Endodermal cell (in vitro differentiated cells): ENCODE measurements around the gene UMODL1. TPM values are rescaled to one million over a fixed set of nuclear protein-coding genes. Genes with fewer than 3 reads are reported as not detected.
"Not testable (repeated sequence)": the region's sequence is repeated elsewhere in the genome, so short reads cannot be mapped to it uniquely, and the experiment has no call there.

Source experiments
- DNase-seq: peaks from one replicate; pipeline ENCODE4 v3.0.0-alpha.2; 2017
- H3K27ac ChIP-seq: 2 replicates; pipeline ENCODE4 v1.5.1; 2013; ENCODE audit warnings: mild to moderate bottlenecking, low read depth, low read length, moderate library complexity
- H3K27me3 ChIP-seq: 2 replicates; pipeline ENCODE4 v1.6.1; 2013; ENCODE audit warnings: mild to moderate bottlenecking, low read length, moderate library complexity; ENCODE audit not compliant: insufficient read depth, control insufficient read depth, poor library complexity, severe bottlenecking
- H3K36me3 ChIP-seq: 2 replicates; pipeline ENCODE4 v1.7.0; 2013; ENCODE audit warnings: mild to moderate bottlenecking, low read length, moderate library complexity; ENCODE audit not compliant: control insufficient read depth, insufficient read depth
- H3K4me1 ChIP-seq: one replicate; pipeline ENCODE4 v1.7.0; 2013; ENCODE audit warnings: low read length; ENCODE audit not compliant: control insufficient read depth, insufficient read depth
- H3K4me3 ChIP-seq: 2 replicates; pipeline ENCODE4 v1.5.1; 2013; ENCODE audit warnings: mild to moderate bottlenecking, low read length, moderate library complexity
- H3K9ac ChIP-seq: 2 replicates; pipeline ENCODE4 v1.6.1; 2013; ENCODE audit warnings: mild to moderate bottlenecking, low read length, moderate library complexity; ENCODE audit not compliant: poor library complexity, severe bottlenecking; ENCODE audit errors: extremely low read depth
- H3K9me3 ChIP-seq: 2 replicates; pipeline ENCODE4 v1.6.1; 2013; ENCODE audit warnings: mild to moderate bottlenecking, low read length, moderate library complexity; ENCODE audit not compliant: control insufficient read depth
- H3K27ac Mint-ChIP-seq: 2 replicates; pipeline ENCODE4 v1.8.0; 2020; ENCODE audit warnings: mixed read lengths
- H3K27me3 Mint-ChIP-seq: 2 replicates; pipeline ENCODE4 v1.8.0; 2021; ENCODE audit warnings: mild to moderate bottlenecking, mixed read lengths; ENCODE audit not compliant: insufficient read depth
- H3K36me3 Mint-ChIP-seq: 2 replicates; pipeline ENCODE4 v1.8.0; 2020; ENCODE audit warnings: low read depth, mixed read lengths
- H3K4me1 Mint-ChIP-seq: 2 replicates; pipeline ENCODE4 v1.8.0; 2020; ENCODE audit warnings: mixed read lengths
- H3K4me3 Mint-ChIP-seq: 2 replicates; pipeline ENCODE4 v1.8.0; 2020; ENCODE audit warnings: mild to moderate bottlenecking, moderate library complexity, mixed read lengths
- H3K9me3 Mint-ChIP-seq: 2 replicates; pipeline ENCODE4 v1.8.0; 2020; ENCODE audit warnings: mild to moderate bottlenecking, mixed read lengths
- CTCF ChIP-seq: fragments of 200-600 bp; sonication (generic); conservative IDR thresholded peaks from 2 replicates; pipeline ENCODE4 v1.5.0; 2021; ENCODE audit warnings: antibody characterized with exemption, mild to moderate bottlenecking
- WGBS, 2 experiments: methylation state at CpG; one replicate each; pipeline versions ENCODE4 v1.1.5 to v1.1.7; 2013; ENCODE audit warnings: missing lambda C conversion rate in 2 of 2, mixed read lengths in 1 of 2; ENCODE audit not compliant: insufficient coverage in 1 of 2, insufficient read length in 1 of 2; 5-methylcytosine and 5-hydroxymethylcytosine counted together
- total RNA-seq, 2 donors: library from RNA; stranded (reverse); fragmentation: NEBNext Ultra II Directional in 1 of 2; extraction: Animal tissue kit (Norgen Biotek cat#: 25700) in 1 of 2; gene quantifications; 2 replicates in 1 of 2; 3 replicates in 1 of 2; pipeline ENCODE4 v1.2.1, GENCODE V29; 2021

The UMODL1 gene
- total RNA-seq, 2 donors from 2014 or later: 0.24 to 0.49 TPM

GRCh38 chr21:42073145-42074099, 2.3 kb downstream of the UMODL1 start:
- Histone ChIP-seq H3K9ac (no peak overlapping the region), H3K4me3 (no peak overlapping the region), H3K27me3 (no peaks in the 10 kb centered on the region), H3K9me3 (peaks cover 5% of the 10 kb centered on the region), H3K36me3 (no peaks in the 10 kb centered on the region), H3K4me1 (peaks cover 9% of the 10 kb centered on the region), H3K27ac (no peak overlapping the region)
- H3K9me3 Mint-ChIP-seq: peaks cover 6% of the 10 kb centered on the region
- peaks cover 25% of the 10 kb centered on the region for H3K4me1 Mint-ChIP-seq
- no peaks in the 10 kb centered on the region for H3K27me3 Mint-ChIP-seq
- no peak overlapping the region for H3K27ac Mint-ChIP-seq
- 94 to 95% methylated on average over 17 to 21 of the region's 21 CpGs for WGBS, 2 experiments
- peaks cover 2% of the 10 kb centered on the region for H3K36me3 Mint-ChIP-seq
- no peak for TF ChIP-seq CTCF
- no peak overlapping the region for H3K4me3 Mint-ChIP-seq
- DNase-seq: no peak

GRCh38 chr21:42075686-42076471, 4.8 kb downstream of the UMODL1 start:
- H3K4me3 Mint-ChIP-seq: no peak overlapping the region
- no peak for DNase-seq
- H3K36me3 Mint-ChIP-seq: peaks cover 2% of the 10 kb centered on the region

GRCh38 chr21:42077685-42078238, 6.6 kb downstream of the UMODL1 start:
- WGBS, 2 experiments: 92 to 95% methylated on average over 3 to 5 of the region's 6 CpGs
- peak overlapping the region; percentile 91 for H3K27ac Mint-ChIP-seq

More at GRCh38 chr21:42075686-42076471, 4.8 kb downstream of the UMODL1 start:
- peaks cover 6% of the 10 kb centered on the region for H3K9me3 Mint-ChIP-seq
- Histone ChIP-seq H3K36me3 (no peaks in the 10 kb centered on the region), H3K4me3 (no peak overlapping the region), H3K27me3 (no peaks in the 10 kb centered on the region), H3K9me3 (peaks cover 5% of the 10 kb centered on the region), H3K4me1 (peaks cover 6% of the 10 kb centered on the region), H3K27ac (no peak overlapping the region), H3K9ac (peak overlapping the region; percentile 47)
- peak overlapping the region; percentile 91 for H3K27ac Mint-ChIP-seq
- WGBS, 2 experiments: 92 to 97% methylated on average over 25 to 35 of the region's 35 CpGs
- H3K27me3 Mint-ChIP-seq: no peaks in the 10 kb centered on the region
- TF ChIP-seq CTCF: peak; percentile 17
- peaks cover 27% of the 10 kb centered on the region for H3K4me1 Mint-ChIP-seq

GRCh38 chr21:42078247-42079007, 7.3 kb downstream of the UMODL1 start:
- not testable (repeated sequence) for H3K27ac ChIP-seq, H3K36me3 ChIP-seq, H3K9ac ChIP-seq, H3K4me3 Mint-ChIP-seq, H3K27me3 ChIP-seq, H3K9me3 ChIP-seq, H3K36me3 Mint-ChIP-seq, H3K4me1 ChIP-seq, DNase-seq, H3K27ac Mint-ChIP-seq, H3K9me3 Mint-ChIP-seq, H3K27me3 Mint-ChIP-seq, H3K4me3 ChIP-seq
- H3K4me1 Mint-ChIP-seq: peaks cover 31% of the 10 kb centered on the region
- 56 to 69% methylated on average over 1 to 2 of the region's 10 CpGs for WGBS, 2 experiments

More at GRCh38 chr21:42077685-42078238, 6.6 kb downstream of the UMODL1 start:
- H3K4me3 ChIP-seq, DNase-seq, H3K36me3 Mint-ChIP-seq, H3K27me3 Mint-ChIP-seq, H3K4me3 Mint-ChIP-seq, H3K9me3 Mint-ChIP-seq, H3K9me3 ChIP-seq, H3K27me3 ChIP-seq, H3K36me3 ChIP-seq, H3K4me1 ChIP-seq, H3K27ac ChIP-seq: not testable (repeated sequence)
- peak overlapping the region; percentile 34 for H3K9ac ChIP-seq
- peaks cover 31% of the 10 kb centered on the region for H3K4me1 Mint-ChIP-seq
